Measurements from ENCODE around the gene TIAM1.

The TIAM1 gene

DNA sequence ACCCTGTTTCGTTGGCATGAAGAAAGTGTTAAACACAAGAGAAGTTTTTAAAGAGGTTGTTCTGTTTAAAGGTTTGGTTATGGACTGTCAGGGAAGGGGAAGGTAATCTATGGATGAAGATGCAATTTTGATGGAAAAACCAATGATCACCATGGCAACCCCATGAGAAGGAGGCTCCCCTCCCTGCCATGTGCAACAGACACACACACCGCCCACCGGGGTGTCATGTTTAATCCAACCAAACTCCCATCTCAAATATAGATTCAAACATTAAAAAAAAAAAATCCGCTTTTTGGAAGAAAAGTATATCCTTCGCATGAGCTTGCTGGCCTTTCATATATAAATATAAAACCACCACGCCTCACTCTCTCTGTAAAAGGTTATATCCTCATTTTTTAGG lies 224.9 kb downstream of the TIAM1 start:
- DNase-seq = no peak

DNA sequence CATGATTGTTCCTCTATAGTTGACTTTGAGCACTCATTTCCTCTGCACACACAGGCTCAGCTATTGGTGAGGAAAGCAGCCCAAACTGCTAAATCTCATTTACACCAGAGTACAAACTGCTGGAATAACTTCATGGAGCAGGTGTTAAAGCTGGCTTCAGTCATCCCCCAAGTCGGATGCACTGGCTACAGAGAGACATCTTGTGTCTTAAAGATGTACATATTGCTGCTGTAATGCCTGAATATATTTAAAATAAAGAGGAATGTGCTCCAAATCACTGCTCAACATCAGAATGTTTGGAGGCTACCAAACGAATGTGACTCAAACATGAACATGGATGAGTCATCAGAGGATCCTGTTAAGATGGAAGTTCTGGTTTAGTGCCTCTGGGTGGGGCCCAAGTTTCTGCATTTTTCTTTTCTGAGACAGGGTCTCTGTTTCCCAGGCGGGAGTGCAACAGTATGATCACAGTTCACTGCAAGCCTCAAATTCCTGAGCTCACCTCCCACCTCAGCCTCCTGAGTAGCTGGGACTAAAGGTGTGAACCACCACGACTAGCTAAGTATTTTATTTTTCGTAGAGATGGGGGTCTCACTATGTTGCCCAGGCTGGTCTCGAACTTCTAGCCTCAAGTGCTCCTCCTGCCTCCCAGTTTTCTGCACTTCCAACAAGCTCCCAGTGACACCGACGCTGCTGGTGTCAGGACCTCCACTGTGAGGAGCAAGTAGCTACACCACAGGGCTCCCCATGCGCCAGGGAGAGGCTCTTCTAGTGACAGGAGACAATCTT lies 226.7 kb downstream of the TIAM1 start:
- DNase-seq = no peak

DNA sequence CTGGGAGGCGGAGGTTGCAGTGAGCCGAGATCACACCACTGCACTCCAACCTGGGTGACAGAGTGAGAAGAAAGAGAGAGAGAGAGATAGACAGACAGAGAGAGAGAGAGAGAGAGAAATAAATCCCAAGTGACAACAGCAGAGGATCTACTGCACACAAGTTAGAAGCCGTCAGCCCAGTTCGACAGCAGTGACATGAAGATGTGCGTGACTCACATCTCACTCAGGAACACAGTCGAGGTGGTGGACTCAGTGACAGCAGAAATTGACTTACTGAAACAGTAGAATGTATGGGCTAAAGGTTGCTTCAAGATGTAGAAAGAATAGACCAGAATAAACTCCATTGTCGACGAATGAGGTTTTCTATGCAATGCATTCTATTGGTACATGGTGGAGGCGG lies 228.8 kb downstream of the TIAM1 start:
- DNase-seq = no peak

DNA sequence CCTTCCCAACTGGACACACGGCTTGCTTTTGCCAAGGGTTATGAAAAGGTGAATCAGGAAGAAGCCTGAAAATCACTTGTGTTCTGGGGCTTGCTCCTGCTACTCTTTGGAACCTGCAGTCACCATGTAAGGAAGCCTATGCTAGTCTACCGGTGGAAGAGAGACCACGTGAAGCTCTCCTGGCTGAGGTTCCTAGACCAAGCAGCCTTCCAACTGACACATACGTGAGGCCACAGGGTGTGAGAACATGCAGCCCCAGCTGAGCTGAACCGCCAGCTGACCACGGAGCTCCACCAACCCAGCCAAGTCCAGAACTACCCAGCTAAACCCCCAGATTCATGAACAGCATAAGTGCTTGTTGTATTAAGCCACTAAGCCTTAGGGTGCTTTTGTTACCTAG lies 233.0 kb downstream of the TIAM1 start:
- DNase-seq = peak; percentile 22

DNA sequence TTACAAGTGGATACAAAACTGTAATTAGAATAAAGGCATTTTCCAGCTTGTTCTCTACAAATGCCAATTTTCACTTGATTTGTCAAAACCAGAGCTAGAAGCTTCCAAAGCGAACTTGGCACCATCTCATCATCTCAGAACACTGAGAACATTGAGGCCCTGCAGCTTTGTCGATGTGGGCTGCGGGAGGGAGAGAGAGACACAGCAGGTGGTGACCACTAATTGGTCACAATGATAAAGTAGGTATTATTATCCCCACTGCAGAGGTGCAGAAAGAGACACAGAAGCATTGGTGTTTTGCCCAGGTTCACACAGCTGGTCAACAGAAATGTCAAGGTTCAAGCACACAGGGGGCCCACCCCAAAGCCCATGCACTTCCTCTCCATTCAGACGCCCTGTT lies 233.6 kb downstream of the TIAM1 start:
- DNase-seq = peak; percentile 40

DNA sequence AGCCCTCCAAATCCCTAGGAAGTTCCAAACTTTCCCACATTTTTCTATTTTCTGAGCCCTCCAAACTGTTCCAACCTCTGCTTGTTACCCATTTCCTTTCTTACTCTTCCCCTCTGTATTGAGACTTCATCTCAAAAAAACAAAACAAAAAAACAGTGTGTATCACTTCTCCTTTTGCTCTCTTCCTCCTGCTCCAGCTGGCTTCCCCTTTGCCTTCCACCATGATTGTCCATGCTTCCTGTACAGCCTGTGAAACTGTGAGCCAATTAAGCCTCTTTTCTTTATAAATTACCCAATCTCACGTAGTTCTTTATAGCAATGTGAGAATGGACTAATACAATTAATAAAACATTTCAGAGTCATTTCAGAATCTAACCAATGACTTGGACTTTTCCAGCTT lies 236.2 kb downstream of the TIAM1 start:
- no peak for DNase-seq

DNA sequence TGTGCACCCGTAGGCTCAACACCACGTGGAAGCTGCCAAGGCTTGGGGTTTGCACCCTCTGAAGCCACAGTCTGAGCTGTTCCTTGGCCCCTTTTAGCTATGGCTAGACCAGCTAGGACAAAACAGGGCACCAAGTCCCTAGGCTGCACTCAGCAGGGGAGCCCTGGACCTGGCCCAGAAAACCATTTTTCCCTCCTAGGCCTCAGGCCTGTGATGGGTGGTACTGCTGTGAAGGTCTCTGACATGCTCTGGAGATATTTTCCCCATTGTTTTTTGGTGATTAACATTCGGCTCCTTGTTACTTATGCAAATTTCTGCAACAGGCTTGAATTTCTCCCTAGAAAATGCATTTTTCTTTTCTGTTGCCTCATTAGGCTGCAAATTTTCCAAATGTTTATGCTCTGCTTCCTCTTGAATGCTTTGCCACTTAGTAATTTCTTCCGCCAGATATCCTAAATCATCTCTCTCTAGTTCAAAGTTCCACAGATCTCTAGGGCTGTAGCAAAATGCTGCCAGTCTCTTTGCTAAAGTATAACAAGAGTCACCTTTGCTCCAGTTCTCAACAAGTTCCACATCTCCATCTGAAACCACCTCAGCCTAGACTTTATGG lies 236.8 kb downstream of the TIAM1 start:
- no peak for DNase-seq

DNA sequence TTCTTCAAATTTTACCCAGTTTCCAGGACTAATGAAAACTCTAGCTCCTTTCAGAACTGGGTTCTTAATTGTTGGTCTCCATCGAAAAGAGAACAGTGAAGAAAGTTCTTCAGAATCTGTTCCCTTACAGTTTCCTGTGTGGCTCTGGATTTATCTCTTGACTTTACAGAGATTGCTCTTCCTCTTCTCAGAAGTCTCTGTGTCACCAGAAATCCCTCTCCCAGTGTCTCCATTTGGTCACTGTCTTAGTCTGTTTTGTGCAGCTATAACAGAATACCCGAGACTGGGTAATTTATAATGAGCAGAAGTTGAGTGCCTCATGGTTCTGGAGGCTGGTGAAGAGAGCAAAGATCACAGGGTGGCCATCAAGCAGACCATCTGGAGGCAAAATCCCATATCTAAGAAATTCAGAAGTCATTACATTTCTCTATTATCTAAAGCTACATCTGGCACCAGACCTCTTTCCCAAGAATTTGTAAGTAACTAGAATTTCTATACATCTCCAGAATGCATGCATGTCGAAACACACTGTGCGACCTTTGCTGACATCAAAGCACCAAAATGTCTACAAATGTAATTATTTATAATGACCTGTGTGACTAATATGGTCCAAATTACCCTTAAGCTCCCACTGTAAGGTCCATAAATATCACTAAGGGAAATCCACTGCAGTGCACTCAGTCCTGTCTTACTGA lies 240.3 kb downstream of the TIAM1 start:
- DNase-seq = no peak

DNA sequence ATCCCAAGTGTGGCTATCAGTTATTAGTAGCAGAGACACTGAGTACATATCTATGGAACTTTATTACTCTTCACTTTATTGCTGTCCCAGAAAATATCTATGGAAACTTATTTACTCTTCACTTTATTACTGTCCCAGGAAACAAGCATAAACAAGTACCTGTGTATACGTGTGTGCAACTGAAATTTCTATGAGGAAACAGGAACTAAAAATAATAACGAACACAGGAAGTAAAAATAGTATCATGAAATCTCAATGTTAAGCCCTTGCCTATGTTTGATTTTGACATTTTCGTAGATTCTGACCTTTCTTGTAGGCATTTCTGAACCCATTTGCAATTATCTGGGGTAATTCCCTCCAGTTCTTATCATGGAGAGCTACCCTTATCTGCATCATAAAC lies 240.9 kb downstream of the TIAM1 start:
- DNase-seq = no peak

DNA sequence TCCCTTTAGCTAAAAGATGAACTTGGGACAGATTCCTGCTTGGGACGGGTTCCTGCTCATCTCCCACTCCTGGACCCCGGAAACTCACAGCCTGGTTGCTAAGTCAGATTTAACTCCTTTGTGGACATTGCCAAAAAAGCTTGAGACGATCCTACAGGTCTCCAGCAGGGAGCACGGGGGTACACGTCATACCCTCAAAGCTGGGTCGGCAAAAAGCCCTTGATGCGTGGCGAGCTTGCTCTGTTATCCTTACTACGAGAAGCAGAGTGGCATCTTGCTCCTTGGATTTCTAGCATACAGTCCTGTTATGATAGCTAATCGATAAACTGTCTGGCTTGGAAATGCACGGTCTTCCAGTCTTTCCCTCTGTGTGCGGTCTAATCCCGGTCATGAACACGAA lies 244.9 kb downstream of the TIAM1 start:
- DNase-seq = no peak

DNA sequence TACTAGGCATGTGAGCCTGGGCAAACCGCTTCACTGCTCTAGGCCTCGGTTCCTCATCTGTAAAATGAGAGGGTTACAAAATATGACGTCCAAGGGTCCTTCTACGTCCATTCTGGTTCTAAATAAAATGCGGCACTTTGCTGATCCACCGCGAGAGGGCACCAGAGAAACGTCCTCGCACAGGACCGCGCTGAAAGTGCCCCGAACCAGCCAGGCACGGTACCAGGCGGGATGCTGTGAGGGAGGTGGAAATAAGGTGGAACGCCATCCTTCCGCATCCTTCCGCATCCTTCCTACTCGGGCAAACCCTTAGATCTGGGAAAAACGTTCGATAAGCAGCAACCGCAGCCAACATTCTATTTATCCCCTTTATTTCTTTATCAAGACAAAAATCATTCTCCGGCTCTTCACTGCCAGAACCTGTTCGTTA lies 245.5 kb downstream of the TIAM1 start:
- peak; percentile 78 for DNase-seq

DNA sequence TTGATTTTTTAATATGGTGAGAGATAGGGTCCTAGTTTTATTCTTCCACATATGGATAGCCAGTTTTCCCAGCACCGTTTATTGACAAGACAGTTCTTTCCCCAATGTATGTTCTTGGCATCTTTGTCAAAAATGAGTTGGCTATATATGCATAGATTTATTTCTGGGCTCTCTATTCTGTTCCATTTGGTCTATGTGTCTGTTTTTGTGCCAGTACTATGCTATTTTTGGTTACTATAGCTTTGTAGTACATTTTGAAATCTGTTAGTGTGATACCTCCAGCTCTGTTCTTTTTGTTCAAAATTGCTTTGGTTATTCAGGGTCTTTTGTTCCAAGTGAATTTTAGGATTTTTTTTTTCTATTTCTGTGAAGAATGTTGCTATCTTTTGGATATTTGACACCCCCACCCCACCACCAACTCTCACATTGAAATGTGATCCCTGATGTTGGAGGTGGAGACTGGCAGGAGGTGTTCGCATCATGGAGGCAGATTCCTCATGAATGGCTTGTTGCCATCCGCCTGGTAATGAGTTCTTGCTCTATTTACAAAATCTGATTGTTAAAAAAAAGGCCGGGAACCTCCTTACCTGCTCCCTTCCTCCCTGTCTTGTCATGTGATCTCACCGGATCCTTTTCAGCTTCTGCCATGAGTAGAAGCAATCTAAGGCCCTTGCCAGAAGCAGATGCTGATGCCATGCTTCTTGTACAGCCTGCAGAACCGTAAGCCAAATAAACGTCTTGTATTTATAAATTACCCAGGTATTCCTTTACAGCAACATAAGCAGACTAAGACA lies 251.0 kb downstream of the TIAM1 start:
- DNase-seq = no peak

DNA sequence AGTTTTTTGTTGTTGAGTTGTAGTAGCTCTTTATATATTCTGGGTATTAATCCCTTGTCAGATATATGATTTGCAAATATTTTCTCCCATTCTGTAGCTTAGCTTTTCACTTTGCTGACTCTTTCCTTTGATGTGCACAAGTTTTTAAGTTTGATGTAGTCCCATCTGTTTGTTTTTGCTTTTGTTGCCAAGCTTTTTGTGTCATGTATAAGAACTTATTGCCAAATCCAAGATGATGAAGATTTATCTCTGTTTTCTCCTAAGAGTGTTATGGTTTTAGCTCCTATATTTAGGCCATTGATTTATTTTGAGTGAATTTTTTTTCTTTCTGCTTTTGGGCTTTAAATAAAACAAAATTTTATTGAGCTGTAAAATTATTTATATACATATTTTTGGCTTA lies 253.7 kb downstream of the TIAM1 start:
- DNase-seq = no peak

DNA sequence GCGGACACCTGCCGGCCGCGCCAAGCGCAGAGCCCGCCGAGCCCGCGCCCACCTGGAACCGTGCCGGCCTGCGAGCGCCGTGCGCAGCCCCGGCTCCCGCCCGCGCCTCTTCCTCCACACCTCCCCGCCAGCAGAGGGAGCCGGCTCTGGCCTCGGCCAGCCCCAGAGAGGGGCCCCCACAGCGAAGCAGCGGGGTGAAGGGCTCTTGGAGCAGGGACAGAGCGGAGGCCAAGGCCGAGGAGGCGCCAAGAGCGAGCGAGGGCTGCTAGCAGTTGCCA lies 255.6 kb downstream of the TIAM1 start:
- DNase-seq = no peak

DNA sequence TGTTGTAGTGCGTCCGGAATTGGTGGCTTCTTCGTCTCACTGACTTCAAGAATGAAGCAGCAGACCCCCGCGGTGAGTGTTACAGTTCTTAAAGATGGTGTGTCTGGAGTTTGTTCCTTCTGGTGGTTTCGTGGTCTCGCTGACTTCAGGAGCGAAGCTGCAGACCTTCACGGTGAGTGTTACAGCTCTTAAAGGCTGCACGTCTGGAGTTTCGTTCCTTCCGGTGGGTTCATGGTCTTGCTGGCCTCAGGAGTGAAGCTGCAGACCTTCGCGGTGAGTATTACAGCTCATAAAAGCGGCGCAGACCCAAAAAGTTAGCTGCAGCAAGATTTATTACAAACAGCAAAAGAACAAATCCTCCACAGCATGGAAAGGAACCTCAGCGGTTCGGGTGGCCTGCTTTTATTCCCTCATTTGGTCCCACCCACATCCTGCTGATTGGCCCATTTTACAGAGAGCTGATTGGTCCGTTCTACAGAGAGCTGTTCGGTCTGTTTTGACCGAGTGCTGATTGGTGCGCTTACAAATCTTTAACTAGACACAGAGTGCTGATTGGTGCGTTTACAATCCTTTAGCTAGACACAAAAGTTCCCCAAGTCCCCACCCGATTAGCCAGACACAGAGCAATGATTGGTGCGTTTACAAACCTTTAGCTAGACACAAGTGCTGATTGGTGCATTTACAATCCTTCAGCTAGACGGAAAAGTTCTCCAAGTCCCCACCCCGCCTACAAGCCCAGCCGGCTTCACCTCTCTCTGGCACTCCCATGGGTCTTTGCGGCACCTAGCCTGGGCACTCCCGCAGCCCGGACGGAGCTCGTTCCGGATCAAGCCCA lies 256.2 kb downstream of the TIAM1 start:
- no peak for DNase-seq

DNA sequence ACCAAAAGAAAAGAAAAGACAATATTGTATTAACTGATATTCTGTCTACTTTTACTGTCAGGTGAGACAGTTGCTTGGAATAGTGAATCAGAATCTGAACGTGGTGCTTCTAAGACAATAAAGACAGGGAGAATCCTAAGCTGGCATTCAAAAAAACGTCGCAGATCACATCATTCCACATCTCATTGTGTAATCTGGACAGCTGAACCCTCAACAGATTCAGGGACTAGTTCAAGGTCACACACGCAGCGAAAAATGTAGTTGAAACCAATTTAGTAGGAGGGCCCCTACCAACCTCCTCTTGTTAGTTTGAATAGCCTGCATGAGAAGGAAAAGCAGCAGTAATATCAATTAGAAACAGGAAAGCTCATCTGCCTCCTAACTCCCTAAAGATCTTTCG lies 259.4 kb downstream of the TIAM1 start:
- no peak for DNase-seq

DNA sequence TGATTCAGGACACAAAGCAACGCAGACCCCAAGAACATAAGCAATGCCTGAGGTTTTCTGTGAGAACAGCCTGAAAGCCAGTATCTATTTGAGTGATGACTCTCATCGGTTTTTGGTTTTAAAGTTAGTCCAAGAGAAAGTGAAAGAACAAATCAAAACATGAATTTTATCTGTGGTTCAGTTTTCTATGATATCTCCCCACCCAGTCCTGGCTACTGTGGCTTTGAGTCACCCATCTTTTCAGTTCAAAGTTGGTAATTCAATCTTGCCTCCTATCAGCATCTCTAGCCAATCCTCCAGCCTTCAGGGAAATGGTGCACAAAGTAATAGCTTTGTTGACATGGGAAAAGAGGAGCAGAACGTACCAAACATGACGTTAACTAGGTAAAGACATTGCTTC lies 265.3 kb downstream of the TIAM1 start:
- DNase-seq = no peak

DNA sequence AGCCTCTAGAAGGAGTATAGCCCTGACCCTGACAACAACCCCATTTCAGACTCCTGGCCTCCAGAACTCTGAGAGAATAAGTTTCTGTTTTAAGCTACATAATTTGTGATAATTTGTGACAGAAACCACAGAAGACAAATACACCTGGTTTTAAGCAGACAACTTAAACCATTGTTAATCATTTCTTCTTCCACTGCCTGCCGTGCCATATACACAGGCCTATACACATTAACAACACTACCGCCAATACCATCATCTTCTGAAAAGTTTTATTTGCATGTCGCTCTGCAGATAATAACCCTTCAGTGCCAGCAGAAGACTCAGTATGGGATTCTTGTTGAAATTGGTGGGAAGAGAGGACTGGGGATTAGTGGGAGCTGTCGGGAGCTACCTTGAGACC lies 265.8 kb downstream of the TIAM1 start:
- no peak for DNase-seq

DNA sequence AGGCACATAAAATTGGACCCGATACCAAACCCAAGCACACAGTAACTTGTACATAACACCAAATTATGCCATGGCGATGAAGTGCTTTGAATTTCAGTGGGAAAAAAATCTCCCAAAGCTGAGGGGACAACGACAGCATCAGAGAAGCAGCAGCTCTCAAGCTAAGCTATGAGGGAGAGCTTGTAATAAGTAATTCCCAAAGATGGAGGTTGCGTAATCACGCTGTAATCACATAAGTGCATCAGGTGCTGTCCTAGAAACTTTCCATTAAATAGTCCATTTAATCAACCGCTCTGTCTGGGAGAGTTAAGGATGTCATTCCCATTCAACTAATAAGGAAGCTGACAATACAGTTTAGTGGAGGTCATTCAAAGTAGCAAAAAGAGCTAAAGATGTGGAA lies 268.2 kb downstream of the TIAM1 start:
- DNase-seq = no peak

DNA sequence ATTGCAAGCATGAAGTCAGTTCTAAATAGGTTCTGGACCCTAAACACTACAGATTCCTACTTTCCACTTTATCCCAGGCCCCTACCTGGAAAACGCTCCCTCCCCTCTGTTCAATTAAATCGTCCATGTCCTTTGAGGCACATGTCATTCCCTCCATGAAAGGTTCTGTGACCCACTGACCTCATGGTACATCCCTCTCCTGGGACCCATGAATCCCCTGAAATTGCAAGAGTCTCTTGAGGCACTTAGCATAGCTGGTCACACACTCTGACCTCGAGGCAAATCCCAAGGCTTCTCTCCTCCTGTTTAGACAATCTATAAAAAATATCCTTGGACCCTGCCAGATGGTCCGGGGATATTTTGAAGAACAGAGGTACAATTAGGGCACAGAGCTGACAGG lies 271.5 kb downstream of the TIAM1 start:
- DNase-seq = no peak

Data from retina (tissue), 1 donor.